Activated CD4-positive, alpha-beta T cell treated with anti-CD3 and anti-CD28 coated beads for 36 hours (primary cell): Measurements from ENCODE around the gene MMP24OS. TPM values are rescaled to one million over a fixed set of nuclear protein-coding genes. Genes with fewer than 3 reads are reported as not detected.

Experiments used
- ATAC-seq: fragments of 200-7000 bp; cut with Tn5 transposase; one replicate; pipeline ENCODE4 v1.10.0; 2021; ENCODE audit warnings: mild to moderate bottlenecking, moderate library complexity
- CTCF ChIA-PET: fragments of 350-600 bp; sonication (Branson Sonifier 250); formaldehyde crosslinking; loops from one replicate; lab custom pipeline; 2021; ENCODE audit warnings: antibody characterized with exemption; lab: Charles Lee
- POLR2A ChIA-PET: fragments of 350-600 bp; sonication (Branson Sonifier 250); formaldehyde crosslinking; loops from one replicate; lab custom pipeline; 2021; ENCODE audit warnings: antibody characterized with exemption, inconsistent platforms; lab: Charles Lee
- DNase-seq: peaks from one replicate; pipeline ENCODE4 v3.0.0-alpha.2; 2020
- H3K27ac Mint-ChIP-seq: one replicate; pipeline ENCODE4 v1.8.0; 2021; ENCODE audit warnings: mixed read lengths
- H3K27me3 Mint-ChIP-seq: one replicate; pipeline ENCODE4 v1.8.0; 2021; ENCODE audit warnings: mixed read lengths
- H3K36me3 Mint-ChIP-seq: one replicate; pipeline ENCODE4 v1.8.0; 2021; ENCODE audit warnings: low read depth, mixed read lengths
- H3K4me1 Mint-ChIP-seq: one replicate; pipeline ENCODE4 v1.8.0; 2021; ENCODE audit warnings: mixed read lengths
- H3K4me3 Mint-ChIP-seq: one replicate; pipeline ENCODE4 v1.8.0; 2021; ENCODE audit warnings: mild to moderate bottlenecking, moderate library complexity, mixed read lengths
- H3K9me3 Mint-ChIP-seq: one replicate; pipeline ENCODE4 v1.8.0; 2021; ENCODE audit warnings: low read depth, mixed read lengths
- intact Hi-C, 2 experiments: fragments of 100-400 bp; cut with DNase I in 1 of 2; cut with micrococcal nuclease in 1 of 2; formaldehyde crosslinking; loops; one replicate each; pipeline versions ENCODE4 v1.14.2 to v1.15.1; 2022 to 2024; cut with DNase I, micrococcal nuclease
- total RNA-seq, 2 experiments: library from RNA; stranded (reverse); gene quantifications; one replicate each; pipeline ENCODE4 v1.2.3, GENCODE V29; 2021

MMP24OS gene
- total RNA-seq, 2 experiments from 2014 or later: 44.6 to 56.8 TPM

- CTCF ChIA-PET: interaction anchor here (0.6 to 1.8 kb wide), 3 partner anchors 13 to 150 kb away, joined by 3 to 7 read pairs (median 6); no protein-coding TSS in a partner anchor
- POLR2A ChIA-PET: no interaction called here
- Mint-ChIP-seq H3K36me3 (no peaks in the 10 kb centered on the region), H3K9me3 (no peaks in the 10 kb centered on the region), H3K4me3 (no peak overlapping the region), H3K27me3 (no peaks in the 10 kb centered on the region), H3K27ac (no peak overlapping the region), H3K4me1 (peaks cover 7% of the 10 kb centered on the region)
- DNase-seq: no peak
- ATAC-seq: no peak
- intact Hi-C loops: no loop called here
These were observed 12.4 kb upstream of the MMP24OS start for GRCh38 chr20:35290186-35290886.

- ATAC-seq: no peak
- H3K36me3 Mint-ChIP-seq: peaks cover 8% of the 10 kb centered on the region
- CTCF ChIA-PET: no interaction called here
- no peaks in the 10 kb centered on the region for H3K9me3 Mint-ChIP-seq
- POLR2A ChIA-PET: interaction anchor here (1.1 kb wide), 1 partner anchor 14 kb away, joined by 3 read pairs; no protein-coding TSS in a partner anchor
- H3K27ac Mint-ChIP-seq: no peak overlapping the region
- H3K27me3 Mint-ChIP-seq: no peaks in the 10 kb centered on the region
- intact Hi-C loops: no loop called here
- no peak for DNase-seq
- H3K4me3 Mint-ChIP-seq: no peak overlapping the region
- H3K4me1 Mint-ChIP-seq: peaks cover 13% of the 10 kb centered on the region
These were observed 10.6 kb upstream of the MMP24OS start for GRCh38 chr20:35288325-35289060.

DNA sequence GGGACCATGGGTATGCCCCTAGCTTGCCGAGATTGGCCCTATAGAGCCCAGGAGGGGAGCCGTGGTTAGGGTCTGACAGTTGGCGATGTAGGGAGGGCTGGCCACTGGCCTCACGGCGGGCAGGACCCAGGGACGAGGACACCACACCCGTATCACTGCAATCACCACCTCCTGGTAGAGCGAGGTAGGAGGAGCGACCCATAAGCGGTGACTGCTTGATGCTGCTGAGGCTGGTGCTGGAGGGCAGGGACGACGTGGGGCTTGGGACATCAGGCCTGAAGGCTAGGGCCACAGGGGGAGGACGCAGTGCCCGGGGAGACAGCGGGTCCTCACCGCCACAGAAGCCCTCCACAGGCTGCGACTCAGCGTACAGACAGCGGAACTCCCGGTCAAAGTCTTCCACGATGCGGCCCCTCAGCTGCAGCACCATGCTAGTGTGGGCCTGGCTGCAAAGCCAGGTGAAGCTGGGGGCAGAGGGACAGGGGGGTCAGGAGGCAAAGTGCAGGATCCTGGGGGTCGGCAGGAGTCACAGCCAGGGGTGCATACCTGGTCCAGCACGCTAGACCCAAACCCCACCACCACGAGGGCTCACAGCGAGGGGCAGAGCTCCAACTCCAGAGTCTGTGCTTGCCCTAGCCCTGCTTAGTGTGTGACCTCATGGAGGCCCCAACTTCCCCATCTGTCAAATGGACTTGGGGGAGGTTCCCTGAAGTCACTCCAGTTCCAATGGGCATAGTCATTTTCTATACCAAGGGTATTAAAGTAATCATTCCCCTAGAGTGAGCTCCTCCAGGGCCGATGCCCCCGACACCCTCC is 9.8 kb upstream of the MMP24OS start:
- intact Hi-C loops: no loop called here
- Mint-ChIP-seq H3K4me3 (no peak overlapping the region), H3K4me1 (peaks cover 17% of the 10 kb centered on the region), H3K9me3 (no peaks in the 10 kb centered on the region), H3K36me3 (peaks cover 12% of the 10 kb centered on the region), H3K27ac (no peak overlapping the region), H3K27me3 (no peaks in the 10 kb centered on the region)
- ChIA-PET CTCF (no interaction called here), POLR2A (no interaction called here)
- ATAC-seq: no peak
- DNase-seq: no peak

- ChIA-PET CTCF (interaction anchor here (0.6 to 1.4 kb wide), 2 partner anchors 15 to 16 kb away, joined by 5 to 6 read pairs; no protein-coding TSS in a partner anchor), POLR2A (no interaction called here)
- peaks cover 18% of the 10 kb centered on the region for H3K36me3 Mint-ChIP-seq
These were observed 9.1 kb upstream of the MMP24OS start for GRCh38 chr20:35286899-35287508.

GRCh38 chr20:35286077-35286898 is 8.4 kb upstream of the MMP24OS start:
- intact Hi-C loops: no loop called here
- ChIA-PET CTCF (interaction anchor here (0.6 to 1.4 kb wide), 2 partner anchors 16 to 17 kb away, joined by 5 to 6 read pairs; no protein-coding TSS in a partner anchor), POLR2A (no interaction called here)
- no peak for ATAC-seq
- Mint-ChIP-seq H3K4me3 (peak overlapping the region; percentile 81), H3K36me3 (peaks cover 24% of the 10 kb centered on the region), H3K27me3 (no peaks in the 10 kb centered on the region), H3K4me1 (peaks cover 23% of the 10 kb centered on the region), H3K27ac (peak overlapping the region; percentile 91), H3K9me3 (no peaks in the 10 kb centered on the region)
- no peak for DNase-seq

More at GRCh38 chr20:35286899-35287508, 9.1 kb upstream of the MMP24OS start:
- ATAC-seq (no peak), DNase-seq (no peak)
- intact Hi-C loops: no loop called here
- Mint-ChIP-seq H3K4me1 (peaks cover 21% of the 10 kb centered on the region), H3K27ac (no peak overlapping the region), H3K27me3 (no peaks in the 10 kb centered on the region), H3K4me3 (no peak overlapping the region), H3K9me3 (no peaks in the 10 kb centered on the region)

DNA sequence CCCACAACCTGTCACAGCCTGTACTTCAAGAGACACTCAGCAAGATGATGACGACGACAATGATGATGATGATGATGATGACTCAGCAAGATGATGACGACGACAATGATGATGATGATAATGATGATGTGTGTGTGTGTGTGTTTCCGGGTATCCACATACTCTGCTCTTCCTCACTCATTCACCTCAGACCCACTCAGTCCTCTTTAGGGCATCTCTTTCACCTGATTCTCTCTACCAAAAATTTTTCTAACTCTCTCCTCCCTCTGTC is 7.8 kb upstream of the MMP24OS start:
- POLR2A ChIA-PET: no interaction called here
- CTCF ChIA-PET: interaction anchor here (1.4 kb wide), 1 partner anchor 18 kb away, joined by 6 read pairs; no protein-coding TSS in a partner anchor
- ATAC-seq (no peak), DNase-seq (no peak)
- Mint-ChIP-seq H3K9me3 (no peaks in the 10 kb centered on the region), H3K27me3 (no peaks in the 10 kb centered on the region), H3K4me3 (peak overlapping the region; percentile 81), H3K4me1 (peaks cover 23% of the 10 kb centered on the region), H3K27ac (peak overlapping the region; percentile 91), H3K36me3 (peaks cover 24% of the 10 kb centered on the region)
- intact Hi-C loops: loop anchor here in 1 of 2 experiments (2.0 kb wide), 1 partner anchor 667 kb away; no protein-coding TSS in a partner anchor

DNA sequence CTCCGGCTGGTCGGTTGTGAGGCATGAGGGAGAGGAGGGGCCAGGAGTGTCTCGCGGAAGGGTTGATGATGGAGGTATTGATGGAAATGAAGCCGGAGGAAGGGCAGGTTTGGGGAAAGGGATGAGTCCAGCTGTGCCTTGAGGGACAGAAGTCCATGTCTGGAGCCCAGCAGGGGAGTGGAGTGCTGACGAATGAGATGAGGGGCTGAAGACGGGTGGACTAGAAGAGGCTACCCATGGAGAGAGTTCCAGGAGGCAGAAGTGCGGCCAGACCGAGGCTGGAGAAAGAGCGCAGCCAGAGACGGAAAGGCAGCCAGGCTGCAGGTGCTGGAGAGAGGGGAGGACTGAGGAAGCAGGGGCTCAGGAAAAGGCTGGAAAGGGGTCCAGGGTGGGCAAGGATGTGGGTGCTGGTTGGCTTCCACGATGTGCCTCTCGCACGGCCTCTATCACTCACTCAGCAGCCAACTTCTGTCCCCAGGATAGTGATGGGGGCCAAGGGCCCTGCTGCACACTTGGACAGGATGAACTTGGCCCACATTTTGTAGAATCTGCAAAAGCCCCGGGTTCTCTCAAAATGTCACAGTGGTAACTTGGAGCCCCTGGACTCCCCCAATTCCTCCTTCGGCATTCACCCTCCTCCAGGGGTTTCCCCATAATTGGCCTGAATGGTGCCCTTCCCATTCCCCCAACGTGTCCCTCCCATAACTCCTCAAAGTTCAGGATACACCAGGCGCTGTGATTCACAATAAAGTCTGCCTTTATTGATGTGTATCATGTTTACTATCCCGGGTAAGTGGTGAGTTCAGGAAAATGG is 7.3 kb upstream of the MMP24OS start:
- CTCF ChIA-PET: interaction anchor here (0.8 to 1.5 kb wide), 7 partner anchors 10 to 669 kb away, joined by 3 to 7 read pairs (median 3); partner anchors contain the start of gene SCAND1
- no peak for DNase-seq
- H3K27me3 Mint-ChIP-seq: no peaks in the 10 kb centered on the region
- POLR2A ChIA-PET: interaction anchor here (0.6 to 1.5 kb wide), 4 partner anchors 14 to 1558 kb away, joined by 3 to 5 read pairs (median 4); partner anchors contain the start of gene UQCC1
- intact Hi-C loops: loop anchor here in 1 of 2 experiments (1.0 to 2.0 kb wide), 5 partner anchors 20 to 668 kb away; partner anchors contain the start of genes GSS, MYH7B and TRPC4AP
- peak overlapping the region; percentile 81 for H3K4me3 Mint-ChIP-seq
- peaks cover 30% of the 10 kb centered on the region for H3K36me3 Mint-ChIP-seq
- ATAC-seq: no peak
- H3K27ac Mint-ChIP-seq: peak overlapping the region; percentile 91
- no peaks in the 10 kb centered on the region for H3K9me3 Mint-ChIP-seq
- H3K4me1 Mint-ChIP-seq: peaks cover 23% of the 10 kb centered on the region

DNA sequence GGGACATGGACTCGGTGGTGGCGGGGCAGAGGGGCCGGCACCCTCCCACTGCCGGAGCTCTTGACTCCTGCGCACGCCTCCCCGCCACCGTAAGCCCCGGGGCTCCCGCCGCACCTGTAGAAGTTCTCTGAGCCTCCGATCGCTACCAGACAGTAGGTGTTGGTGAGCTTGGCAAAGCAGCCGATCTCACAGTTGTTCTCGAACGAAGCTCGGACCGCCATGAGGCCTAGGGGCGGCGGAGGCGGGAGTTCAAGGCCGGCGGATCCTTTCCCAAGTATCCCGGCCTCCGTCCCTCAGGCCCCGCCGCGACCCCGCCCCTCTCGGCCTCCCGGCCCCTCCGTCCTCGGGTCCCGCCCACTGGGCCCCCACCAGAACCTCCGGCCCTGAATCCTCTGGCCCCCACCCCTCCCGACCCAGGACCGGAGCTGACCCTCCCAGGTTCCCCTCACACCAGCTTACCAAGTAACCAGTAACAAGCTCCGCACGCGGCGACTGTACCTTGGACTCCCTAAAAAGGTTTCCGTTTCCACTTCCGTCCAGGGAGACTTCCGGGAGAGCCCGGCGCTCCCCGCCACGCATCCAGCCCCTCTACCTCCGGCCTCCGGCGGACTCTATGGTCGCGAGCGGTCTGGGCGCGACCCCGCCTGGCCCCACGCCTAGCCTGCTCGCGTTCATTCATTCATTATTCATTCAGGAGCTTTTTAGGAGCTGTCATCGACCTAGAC is 6.5 kb upstream of the MMP24OS start, which contains the start of gene EIF6:
TSS of gene EIF6 (minus strand) at position 506 of the 725 bp plus-strand sequence. CDS start at position 221, 285 bp downstream.
- ATAC-seq: peak; percentile 85
- Mint-ChIP-seq H3K4me1 (peaks cover 23% of the 10 kb centered on the region), H3K36me3 (peaks cover 37% of the 10 kb centered on the region), H3K27me3 (no peaks in the 10 kb centered on the region), H3K27ac (peak within 1 kb of the TSS; percentile 91), H3K4me3 (peak within 1 kb of the TSS; percentile 81), H3K9me3 (no peaks in the 10 kb centered on the region)
- ChIA-PET POLR2A (interaction anchor here (0.5 to 1.5 kb wide), 9 partner anchors 13 to 1558 kb away, joined by 3 to 5 read pairs (median 3); partner anchors contain the start of genes SCAND1 and UQCC1), CTCF (interaction anchor here (0.7 to 1.5 kb wide), 7 partner anchors 9 to 722 kb away, joined by 3 to 7 read pairs (median 3); partner anchors contain the start of gene SCAND1)
- intact Hi-C loops: loop anchor here in 1 of 2 experiments (1.0 to 2.0 kb wide), 5 partner anchors 21 to 668 kb away; partner anchors contain the start of genes GSS, MYH7B and TRPC4AP
- peak; percentile 88 for DNase-seq
